ENCODE results near the gene EPHB1.

Gene EPHB1

GRCh38 chr3:135176881-135177280 lies 381.8 kb downstream of the EPHB1 start:
- TF ChIP-seq GATA2 (IDR thresholded peaks at IDR 0.05; ENCODE audit: low read depth, low read length), result no peak
- TF ChIP-seq GATA3 (IDR thresholded peaks at IDR 0.05; ENCODE audit: low read depth, low read length), result no peak

GRCh38 chr3:135178566-135178965 lies 383.5 kb downstream of the EPHB1 start:
- TF ChIP-seq GATA2 (IDR thresholded peaks at IDR 0.05; ENCODE audit: low read depth, low read length) (no peak), GATA3 (IDR thresholded peaks at IDR 0.05; ENCODE audit: low read depth, low read length) (no peak)

- no peak for TF ChIP-seq GATA2 (IDR thresholded peaks at IDR 0.05; ENCODE audit: low read depth, low read length)
- TF ChIP-seq GATA3 (IDR thresholded peaks at IDR 0.05; ENCODE audit: low read depth, low read length), result no peak
Measured at GRCh38 chr3:135181408-135181807, 386.3 kb downstream of the EPHB1 start.

- no peak for TF ChIP-seq GATA3 (IDR thresholded peaks at IDR 0.05; ENCODE audit: low read depth, low read length)
- TF ChIP-seq GATA2 (IDR thresholded peaks at IDR 0.05; ENCODE audit: low read depth, low read length), result no peak
Measured at GRCh38 chr3:135182364-135182998, 387.4 kb downstream of the EPHB1 start.

- no peak for TF ChIP-seq GATA2 (IDR thresholded peaks at IDR 0.05; ENCODE audit: low read depth, low read length)
- TF ChIP-seq GATA3 (IDR thresholded peaks at IDR 0.05; ENCODE audit: low read depth, low read length), result no peak
Measured at GRCh38 chr3:135190658-135191057, 395.6 kb downstream of the EPHB1 start.

- TF ChIP-seq GATA3 (IDR thresholded peaks at IDR 0.05; ENCODE audit: low read depth, low read length), result no peak
- no peak for TF ChIP-seq GATA2 (IDR thresholded peaks at IDR 0.05; ENCODE audit: low read depth, low read length)
Measured at GRCh38 chr3:135191708-135192107, 396.6 kb downstream of the EPHB1 start.

- no peak for TF ChIP-seq GATA3 (IDR thresholded peaks at IDR 0.05; ENCODE audit: low read depth, low read length)
- TF ChIP-seq GATA2 (IDR thresholded peaks at IDR 0.05; ENCODE audit: low read depth, low read length), result no peak
Measured at GRCh38 chr3:135192929-135193328, 397.9 kb downstream of the EPHB1 start.

GRCh38 chr3:135197246-135197645 lies 402.2 kb downstream of the EPHB1 start:
- TF ChIP-seq GATA3 (IDR thresholded peaks at IDR 0.05; ENCODE audit: low read depth, low read length), result no peak
- no peak for TF ChIP-seq GATA2 (IDR thresholded peaks at IDR 0.05; ENCODE audit: low read depth, low read length)

GRCh38 chr3:135197856-135198255 lies 402.8 kb downstream of the EPHB1 start:
- no peak for TF ChIP-seq GATA2 (IDR thresholded peaks at IDR 0.05; ENCODE audit: low read depth, low read length)
- no peak for TF ChIP-seq GATA3 (IDR thresholded peaks at IDR 0.05; ENCODE audit: low read depth, low read length)

GRCh38 chr3:135199137-135199536 lies 404.1 kb downstream of the EPHB1 start:
- TF ChIP-seq GATA3 (IDR thresholded peaks at IDR 0.05; ENCODE audit: low read depth, low read length) (no peak), GATA2 (IDR thresholded peaks at IDR 0.05; ENCODE audit: low read depth, low read length) (no peak)

GRCh38 chr3:135203026-135203425 lies 408.0 kb downstream of the EPHB1 start:
- TF ChIP-seq GATA2 (IDR thresholded peaks at IDR 0.05; ENCODE audit: low read depth, low read length) (no peak), GATA3 (IDR thresholded peaks at IDR 0.05; ENCODE audit: low read depth, low read length) (no peak)

GRCh38 chr3:135213213-135213612 lies 418.2 kb downstream of the EPHB1 start:
- no peak for TF ChIP-seq GATA3 (IDR thresholded peaks at IDR 0.05; ENCODE audit: low read depth, low read length)
- TF ChIP-seq GATA2 (IDR thresholded peaks at IDR 0.05; ENCODE audit: low read depth, low read length), result no peak

GRCh38 chr3:135213822-135214221 lies 418.8 kb downstream of the EPHB1 start:
- no peak for TF ChIP-seq GATA3 (IDR thresholded peaks at IDR 0.05; ENCODE audit: low read depth, low read length)
- TF ChIP-seq GATA2 (IDR thresholded peaks at IDR 0.05; ENCODE audit: low read depth, low read length), result no peak

GRCh38 chr3:135214400-135214799 lies 419.3 kb downstream of the EPHB1 start:
- TF ChIP-seq GATA3 (IDR thresholded peaks at IDR 0.05; ENCODE audit: low read depth, low read length), result no peak

- TF ChIP-seq GATA3 (IDR thresholded peaks at IDR 0.05; ENCODE audit: low read depth, low read length) (no peak), GATA2 (IDR thresholded peaks at IDR 0.05; ENCODE audit: low read depth, low read length) (no peak)
Measured at GRCh38 chr3:135215516-135215915, 420.5 kb downstream of the EPHB1 start.

- TF ChIP-seq GATA2 (IDR thresholded peaks at IDR 0.05; ENCODE audit: low read depth, low read length) (no peak), GATA3 (IDR thresholded peaks at IDR 0.05; ENCODE audit: low read depth, low read length) (no peak)
Measured at GRCh38 chr3:135216659-135217058, 421.6 kb downstream of the EPHB1 start.

All from SH-SY5Y (cell line).